Measurements from ENCODE around the gene CMKLR1. TPM values are rescaled to one million over a fixed set of nuclear protein-coding genes. Genes with fewer than 3 reads are reported as not detected.

Gene CMKLR1
- total and polyA plus RNA-seq, 2 experiments from 2014 or later, result 0.06 TPM; not detected in 1

- no peaks in the 10 kb centered on the region for H3K36me3 ChIP-seq
- no peak overlapping the region for H3K4me3 ChIP-seq
- DNase-seq (ENCODE audit: low read depth in 1 of 2, low spot score in 1 of 2), result peak in 1 of 2 donors; percentile 8
- no peak for TF ChIP-seq CTCF (IDR thresholded peaks at IDR 0.05; ENCODE audit: low read depth, low read length)
- no peak overlapping the region for H3K27ac ChIP-seq
- H3K9me3 ChIP-seq (ENCODE audit: low read depth), result no peaks in the 10 kb centered on the region
- no peaks in the 10 kb centered on the region for H3K27me3 ChIP-seq
- no peaks in the 10 kb centered on the region for H3K4me1 ChIP-seq (ENCODE audit: low read depth)
Observed at GRCh38 chr12:108374596-108375320, 35.6 kb upstream of the CMKLR1 start.

- Histone ChIP-seq H3K27me3 (no peaks in the 10 kb centered on the region), H3K36me3 (no peaks in the 10 kb centered on the region), H3K9me3 (ENCODE audit: low read depth) (no peaks in the 10 kb centered on the region), H3K4me1 (ENCODE audit: low read depth) (no peaks in the 10 kb centered on the region), H3K27ac (no peak overlapping the region), H3K4me3 (no peak overlapping the region)
- peak; percentile 17 for TF ChIP-seq CTCF (IDR thresholded peaks at IDR 0.05; ENCODE audit: low read depth, low read length)
- DNase-seq (ENCODE audit: low read depth in 1 of 2, low spot score in 1 of 2), result no peak
Observed at GRCh38 chr12:108373111-108373510, 34.0 kb upstream of the CMKLR1 start.

- H3K27ac ChIP-seq, result no peak overlapping the region
Observed at GRCh38 chr12:108371801-108372344, 32.8 kb upstream of the CMKLR1 start.

GRCh38 chr12:108370415-108370814 is 31.3 kb upstream of the CMKLR1 start:
- Histone ChIP-seq H3K27ac (no peak overlapping the region), H3K36me3 (no peaks in the 10 kb centered on the region)
- no peak for DNase-seq (ENCODE audit: low read depth in 1 of 2, low spot score in 1 of 2)

More at GRCh38 chr12:108371801-108372344, 32.8 kb upstream of the CMKLR1 start:
- no peak for TF ChIP-seq CTCF (IDR thresholded peaks at IDR 0.05; ENCODE audit: low read depth, low read length)
- no peaks in the 10 kb centered on the region for H3K9me3 ChIP-seq (ENCODE audit: low read depth)
- H3K4me3 ChIP-seq, result no peak overlapping the region
- no peaks in the 10 kb centered on the region for H3K4me1 ChIP-seq (ENCODE audit: low read depth)
- no peaks in the 10 kb centered on the region for H3K36me3 ChIP-seq
- no peaks in the 10 kb centered on the region for H3K27me3 ChIP-seq
- DNase-seq (ENCODE audit: low read depth in 1 of 2, low spot score in 1 of 2), result peak in 1 of 2 donors; percentile 90

GRCh38 chr12:108369736-108370396 is 30.8 kb upstream of the CMKLR1 start:
- Histone ChIP-seq H3K9me3 (ENCODE audit: low read depth) (no peaks in the 10 kb centered on the region), H3K27ac (no peak overlapping the region), H3K4me1 (ENCODE audit: low read depth) (no peaks in the 10 kb centered on the region), H3K36me3 (no peaks in the 10 kb centered on the region), H3K27me3 (no peaks in the 10 kb centered on the region), H3K4me3 (no peak overlapping the region)
- no peak for DNase-seq (ENCODE audit: low read depth in 1 of 2, low spot score in 1 of 2)
- TF ChIP-seq CTCF (IDR thresholded peaks at IDR 0.05; ENCODE audit: low read depth, low read length), result no peak

More at GRCh38 chr12:108370415-108370814, 31.3 kb upstream of the CMKLR1 start:
- H3K4me3 ChIP-seq, result no peak overlapping the region
- no peaks in the 10 kb centered on the region for H3K27me3 ChIP-seq
- no peak for TF ChIP-seq CTCF (IDR thresholded peaks at IDR 0.05; ENCODE audit: low read depth, low read length)
- H3K9me3 ChIP-seq (ENCODE audit: low read depth), result no peaks in the 10 kb centered on the region
- no peaks in the 10 kb centered on the region for H3K4me1 ChIP-seq (ENCODE audit: low read depth)
